Cardiac atrium fibroblast (primary cell): ENCODE data around the gene C3orf49. TPM values are rescaled to one million over a fixed set of nuclear protein-coding genes. Genes with fewer than 3 reads are reported as not detected.

Source experiments
- total RNA-seq: library from RNA; depleted of rRNA; stranded (reverse); fragments of >200 nt; gene quantifications from 2 replicates; pipeline ENCODE4 v1.2.3, GENCODE V29; 2015

Gene C3orf49, protein sequence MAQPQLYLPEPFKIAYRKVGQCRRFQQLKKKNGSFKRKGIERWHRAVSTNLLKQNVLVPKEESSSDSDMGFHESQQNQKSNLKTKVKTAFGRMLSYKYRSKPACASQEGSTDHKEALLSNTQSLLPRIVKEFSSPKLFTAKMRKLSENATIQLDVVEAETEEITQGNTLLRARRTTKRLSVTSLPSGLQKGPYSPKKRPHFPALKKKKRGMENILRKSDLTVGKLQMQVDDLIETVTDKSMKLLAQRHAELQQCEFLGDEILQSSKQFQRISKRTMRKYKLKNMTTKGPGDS
- total RNA-seq = not detected in 2 replicates

DNA sequence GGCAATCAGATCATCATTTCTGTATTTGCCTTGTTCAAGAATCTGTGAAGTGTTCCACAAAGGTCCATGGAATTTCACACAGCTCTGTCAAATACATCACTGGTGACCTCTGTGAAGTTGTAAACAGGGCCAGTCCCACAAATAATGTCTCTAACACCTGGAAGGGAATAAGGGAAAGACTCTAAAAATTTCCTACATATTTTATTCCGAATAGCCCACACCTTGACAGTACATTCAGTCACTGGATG, at the start of gene C3orf49:
Gene C3orf49, plus strand, starts transcription at position 149 of the 248 bp plus-strand sequence. CDS start 173 bp downstream, outside the sequence.

DNA sequence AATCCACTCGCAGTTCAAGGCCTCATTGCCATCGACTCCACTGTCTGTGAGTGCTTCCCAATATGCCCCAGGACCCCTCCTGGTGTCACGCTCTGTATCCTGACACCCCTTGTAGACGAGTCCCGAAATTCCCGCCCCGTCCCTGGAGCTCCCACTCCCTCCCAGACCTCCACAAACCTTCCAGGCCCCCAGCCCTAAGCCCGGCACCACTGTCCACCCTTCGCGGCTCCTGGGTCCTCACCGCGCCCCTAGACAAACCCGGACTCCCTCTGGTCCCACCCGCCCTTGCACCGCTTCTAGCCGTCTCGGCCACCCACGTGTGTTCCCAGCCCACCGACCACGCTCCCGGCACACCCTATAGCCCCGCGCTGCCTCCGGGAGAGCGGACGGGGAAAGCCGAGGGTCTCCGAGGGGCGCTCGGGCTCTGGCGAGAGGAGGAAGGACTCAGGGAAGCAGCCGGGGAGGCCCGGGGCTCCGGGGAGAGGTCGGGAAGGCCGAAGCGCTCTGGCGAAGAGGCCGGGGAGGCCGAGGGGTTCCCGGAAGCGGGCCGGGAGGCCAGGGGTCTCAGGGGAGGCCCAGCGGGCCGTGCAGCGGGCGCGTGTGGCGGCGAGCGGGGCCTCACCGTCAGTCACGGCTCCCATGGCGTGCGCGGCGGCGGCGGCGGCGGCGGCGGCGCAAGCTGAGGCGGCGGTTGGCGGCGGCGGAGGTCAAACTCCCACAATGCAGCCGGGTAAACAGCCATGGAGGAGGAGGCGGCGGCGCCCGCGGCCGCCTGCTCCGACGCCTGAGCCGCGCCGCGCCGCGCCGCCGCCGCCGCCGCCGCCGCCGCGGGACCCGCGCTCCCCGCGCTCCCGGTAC, 44.3 kb downstream of the C3orf49 start, which contains the start of the genes ATXN7 and THOC7:
Gene ATXN7, plus strand, starts transcription at position 718 of the 858 bp plus-strand sequence. CDS start 48,732 bp downstream, outside the sequence.
Gene THOC7, minus strand, starts transcription at position 656 of the 858 bp plus-strand sequence. Its CDS starts 15 bp downstream, at position 641.

Other genes starting within 250 kb of the C3orf49 start
- gene SNTN, start 166.6 kb upstream of the C3orf49 start, total RNA-seq = not detected in 2 replicates
- gene THOC7, start 44.5 kb downstream of the C3orf49 start, total RNA-seq = 43.9 and 52.2 TPM in 2 replicates
- gene ATXN7, start 44.6 kb downstream of the C3orf49 start, total RNA-seq = 9.4 and 13.0 TPM in 2 replicates
- gene SCAANT1, start 93.1 kb downstream of the C3orf49 start, total RNA-seq = not detected in 2 replicates
- 77.3 and 83.4 TPM in 2 replicates for gene PSMD6, start 204.2 kb downstream of the C3orf49 start, total RNA-seq